A549 (cell line): ENCODE results near the gene TRNP1. TPM values are rescaled to one million over a fixed set of nuclear protein-coding genes. Genes with fewer than 3 reads are reported as not detected.

Experiments used
- ATAC-seq, 2 experiments: fragments of 200-7000 bp in 1 of 2; fragments of >200 bp in 1 of 2; cut with Nextera tagmentation in 1 of 2; cut with Tn5 transposase in 1 of 2; 3 replicates each; pipeline versions ENCODE4 v1.8.0 to v1.9.1; 2018 to 2020; ENCODE audit warnings: mild to moderate bottlenecking in 1 of 2, moderate library complexity in 1 of 2
- CTCF ChIA-PET: fragments of 300-600 bp; sonication (Branson Sonifier 250); formaldehyde crosslinking; extraction: SDS; loops from one replicate; lab custom pipeline; 2021; ENCODE audit warnings: antibody characterized with exemption, inconsistent platforms; lab: Yijun Ruan, JAX
- POLR2A ChIA-PET: fragments of 350-600 bp; formaldehyde crosslinking; extraction: SDS; loops from one replicate; lab custom pipeline; 2021; ENCODE audit warnings: antibody characterized with exemption, inconsistent platforms; lab: Yijun Ruan, JAX
- DNase-seq, 2 experiments: peaks; one replicate each; pipeline versions ENCODE4 v3.0.0 to v3.0.0-alpha.2; 2011 to 2016; ENCODE audit warnings: low read depth in 1 of 2, low spot score in 1 of 2
- FAIRE-seq: peaks from 2 replicates; lab custom pipeline; 2011; peaks lifted over from hg19 to GRCh38; lab: Jason Lieb, UNC
- H3K27ac ChIP-seq, 2 experiments: fragments of >200 bp; sonication (Bioruptor Twin); formaldehyde crosslinking; 3 replicates each; pipeline ENCODE4 v1.5.1; 2016 to 2017
- H3K4me1 ChIP-seq: fragments of >200 bp; sonication (Bioruptor Twin); formaldehyde crosslinking; 3 replicates; pipeline ENCODE4 v1.6.1; 2016
- H3K4me2 ChIP-seq: fragments of >200 bp; sonication (Bioruptor Twin); formaldehyde crosslinking; 3 replicates; pipeline ENCODE4 v1.6.1; 2016
- H3K4me3 ChIP-seq: fragments of >200 bp; sonication (Bioruptor Twin); formaldehyde crosslinking; 3 replicates; pipeline ENCODE4 v1.5.1; 2016
- H3K9me3 ChIP-seq: fragments of >200 bp; sonication (Bioruptor Twin); formaldehyde crosslinking; 3 replicates; pipeline ENCODE4 v1.6.1; 2016
- CBX8 ChIP-seq: fragments of 200-600 bp; sonication (generic); IDR thresholded peaks from 2 replicates; pipeline ENCODE4 v1.6.1; 2016
- CHD2 ChIP-seq: fragments of 150-350 bp; IDR thresholded peaks from 2 replicates; pipeline ENCODE4 v1.6.1; 2014; ENCODE audit warnings: low read length; ENCODE audit not compliant: partially characterized antibody
- CTCF ChIP-seq: fragments of >200 bp; sonication (Bioruptor Twin); formaldehyde crosslinking; IDR thresholded peaks from 3 replicates; pipeline ENCODE4 v1.5.1; 2016
- EHF ChIP-seq: fragments of 250-450 bp; sonication (Bioruptor Pico); IDR thresholded peaks from 2 replicates; pipeline ENCODE4 v1.5.0; 2020; ENCODE audit warnings: mild to moderate bottlenecking
- EP300 ChIP-seq, 2 experiments: fragments of >200 bp; sonication (Bioruptor Twin); formaldehyde crosslinking; IDR thresholded peaks; 2 replicates in 1 of 2; 3 replicates in 1 of 2; pipeline ENCODE4 v1.6.1; 2016 to 2017
- FOSB ChIP-seq: fragments of 250-450 bp; sonication (Bioruptor Pico); IDR thresholded peaks from 2 replicates; pipeline ENCODE4 v1.5.0; 2020; ENCODE audit warnings: mild to moderate bottlenecking, moderate library complexity
- FOSL2 ChIP-seq, 2 experiments: fragments of 450-650 bp in 1 of 2; fragments of >200 bp in 1 of 2; sonication (Bioruptor Twin) in 1 of 2; formaldehyde crosslinking; IDR thresholded peaks; 2 replicates each; pipeline versions ENCODE4 v1.5.0 to v1.6.1; 2016 to 2020; ENCODE audit warnings: mild to moderate bottlenecking in 1 of 2, moderate library complexity in 1 of 2
- HEYL ChIP-seq: fragments of 250-450 bp; sonication (Bioruptor Pico); IDR thresholded peaks from 2 replicates; pipeline ENCODE4 v1.8.0; 2021; ENCODE audit warnings: mild to moderate bottlenecking, moderate library complexity
- HOXB5 ChIP-seq: fragments of 250-450 bp; sonication (Bioruptor Pico); IDR thresholded peaks from 2 replicates; pipeline ENCODE4 v1.5.0; 2020; ENCODE audit warnings: mild to moderate bottlenecking, moderate library complexity
- KDM1A ChIP-seq: fragments of 200-600 bp; sonication (generic); IDR thresholded peaks from 2 replicates; pipeline ENCODE4 v1.6.1; 2016; ENCODE audit warnings: low read depth, mild to moderate bottlenecking
- KDM5A ChIP-seq: fragments of 200-600 bp; sonication (generic); IDR thresholded peaks from 2 replicates; pipeline ENCODE4 v1.6.1; 2016; ENCODE audit warnings: antibody characterized with exemption, mild to moderate bottlenecking
- MYC ChIP-seq: IDR thresholded peaks from 2 replicates; pipeline ENCODE4 v1.6.1; 2012; ENCODE audit warnings: mild to moderate bottlenecking, inconsistent platforms, low read length, improper control_type of control experiment, borderline replicate concordance
- NFE2L2 ChIP-seq: fragments of 150-350 bp; conservative IDR thresholded peaks from 2 replicates; pipeline ENCODE4 v1.6.1; 2014; ENCODE audit warnings: low read length
- NPAS2 ChIP-seq: fragments of 250-450 bp; sonication (Bioruptor Pico); IDR thresholded peaks from 2 replicates; pipeline ENCODE4 v1.8.0; 2022; ENCODE audit warnings: mild to moderate bottlenecking, moderate library complexity, borderline replicate concordance
- PHF8 ChIP-seq: fragments of 200-600 bp; sonication (generic); IDR thresholded peaks from 2 replicates; pipeline ENCODE4 v1.6.1; 2016; ENCODE audit warnings: low read depth, mild to moderate bottlenecking, antibody characterized with exemption, moderate library complexity, borderline replicate concordance
- POLR2AphosphoS2 ChIP-seq: conservative IDR thresholded peaks from 2 replicates; pipeline ENCODE4 v1.6.1; 2012; ENCODE audit warnings: low read length, improper control_type of control experiment, inconsistent platforms
- RNF2 ChIP-seq: fragments of 200-600 bp; sonication (generic); IDR thresholded peaks from 2 replicates; pipeline ENCODE4 v1.6.1; 2016; ENCODE audit warnings: low read depth, mild to moderate bottlenecking, antibody characterized with exemption, moderate library complexity, borderline replicate concordance
- SMC3 ChIP-seq: fragments of >200 bp; sonication (Bioruptor Twin); formaldehyde crosslinking; IDR thresholded peaks from 3 replicates; pipeline ENCODE4 v1.6.1; 2018; ENCODE audit warnings: inconsistent platforms
- ZC3H11A ChIP-seq: fragments of 450-650 bp; IDR thresholded peaks from 2 replicates; pipeline ENCODE4 v1.6.1; 2014; ENCODE audit warnings: antibody characterized with exemption, mild to moderate bottlenecking
- WGBS: methylation state at CpG from one replicate; pipeline ENCODE4 v1.1.6; 2017; ENCODE audit errors: missing lambda C conversion rate; 5-methylcytosine and 5-hydroxymethylcytosine counted together
- polyA plus RNA-seq, 4 experiments: library from polyadenylated mRNA; depleted of rRNA in 3 of 4; stranded (reverse); fragments of >200 nt; fragmentation: RNase III in 1 of 4; extraction: RNeasy Plus Mini Kit Qiagen cat#74134 plus additional on column Dnase treatment in 1 of 4; gene quantifications; 2 replicates in 3 of 4; 3 replicates in 1 of 4; pipeline ENCODE4 v1.2.3, GENCODE V29; 2011 to 2017
- TF ChIP-seq, protein P1 (sequence below): fragments of >200 bp; sonication (Bioruptor Twin); formaldehyde crosslinking; IDR thresholded peaks from 3 replicates; pipeline ENCODE4 v1.6.1; 2016

Gene TRNP1
- polyA plus RNA-seq, 2 of the 4 experiments (the other 2 are of a cell fraction): 73.9 to 113 TPM

DNA sequence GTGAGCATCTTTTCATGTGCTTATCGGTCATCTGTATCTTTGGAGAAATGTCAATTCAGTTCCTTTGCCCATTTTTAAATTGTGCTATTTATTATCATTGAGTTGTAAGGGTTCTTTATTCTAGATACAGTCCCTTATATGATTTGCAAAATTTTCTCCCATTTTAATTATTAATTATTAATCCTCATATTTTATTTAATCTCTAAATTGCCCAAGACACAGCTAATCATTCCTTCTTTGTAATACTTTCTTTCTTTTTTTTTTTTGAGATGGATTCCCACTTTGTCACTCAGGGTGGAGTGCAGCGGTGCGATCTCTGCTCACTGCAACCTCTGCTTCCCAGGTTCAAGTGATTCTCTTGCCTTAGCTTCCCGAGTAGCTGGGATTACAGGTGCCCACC is 32.2 kb downstream of the TRNP1 start:
- TF ChIP-seq POLR2AphosphoS2: no peak
- no peak for TF ChIP-seq KDM5A
- TF ChIP-seq PHF8: no peak
- TF ChIP-seq HEYL (CRISPR knock-in tag): no peak
- TF ChIP-seq NPAS2 (CRISPR knock-in tag): no peak
- no peak for TF ChIP-seq SMC3
- no peak for TF ChIP-seq CBX8
- no peak for TF ChIP-seq FOSB (CRISPR knock-in tag)
- TF ChIP-seq NFE2L2: no peak
- TF ChIP-seq, protein P1, sequence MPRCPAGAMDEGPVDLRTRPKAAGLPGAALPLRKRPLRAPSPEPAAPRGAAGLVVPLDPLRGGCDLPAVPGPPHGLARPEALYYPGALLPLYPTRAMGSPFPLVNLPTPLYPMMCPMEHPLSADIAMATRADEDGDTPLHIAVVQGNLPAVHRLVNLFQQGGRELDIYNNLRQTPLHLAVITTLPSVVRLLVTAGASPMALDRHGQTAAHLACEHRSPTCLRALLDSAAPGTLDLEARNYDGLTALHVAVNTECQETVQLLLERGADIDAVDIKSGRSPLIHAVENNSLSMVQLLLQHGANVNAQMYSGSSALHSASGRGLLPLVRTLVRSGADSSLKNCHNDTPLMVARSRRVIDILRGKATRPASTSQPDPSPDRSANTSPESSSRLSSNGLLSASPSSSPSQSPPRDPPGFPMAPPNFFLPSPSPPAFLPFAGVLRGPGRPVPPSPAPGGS: no peak
- TF ChIP-seq EHF (CRISPR knock-in tag): no peak
- TF ChIP-seq RNF2: no peak
- Histone ChIP-seq H3K27ac (no peak overlapping the region), H3K4me1 (no peaks in the 10 kb centered on the region), H3K4me3 (no peak overlapping the region), H3K9me3 (no peaks in the 10 kb centered on the region), H3K4me2 (no peak overlapping the region)
- no peak for ATAC-seq
- ChIA-PET POLR2A (no interaction called here), CTCF (interaction anchor here (1.0 to 1.6 kb wide), 3 partner anchors 10 to 18 kb away, joined by 3 to 7 read pairs (median 4); no protein-coding TSS in a partner anchor)
- no peak for DNase-seq
- no peak for FAIRE-seq
- WGBS: 95% methylated on average over 4 of the region's 4 CpGs

DNA sequence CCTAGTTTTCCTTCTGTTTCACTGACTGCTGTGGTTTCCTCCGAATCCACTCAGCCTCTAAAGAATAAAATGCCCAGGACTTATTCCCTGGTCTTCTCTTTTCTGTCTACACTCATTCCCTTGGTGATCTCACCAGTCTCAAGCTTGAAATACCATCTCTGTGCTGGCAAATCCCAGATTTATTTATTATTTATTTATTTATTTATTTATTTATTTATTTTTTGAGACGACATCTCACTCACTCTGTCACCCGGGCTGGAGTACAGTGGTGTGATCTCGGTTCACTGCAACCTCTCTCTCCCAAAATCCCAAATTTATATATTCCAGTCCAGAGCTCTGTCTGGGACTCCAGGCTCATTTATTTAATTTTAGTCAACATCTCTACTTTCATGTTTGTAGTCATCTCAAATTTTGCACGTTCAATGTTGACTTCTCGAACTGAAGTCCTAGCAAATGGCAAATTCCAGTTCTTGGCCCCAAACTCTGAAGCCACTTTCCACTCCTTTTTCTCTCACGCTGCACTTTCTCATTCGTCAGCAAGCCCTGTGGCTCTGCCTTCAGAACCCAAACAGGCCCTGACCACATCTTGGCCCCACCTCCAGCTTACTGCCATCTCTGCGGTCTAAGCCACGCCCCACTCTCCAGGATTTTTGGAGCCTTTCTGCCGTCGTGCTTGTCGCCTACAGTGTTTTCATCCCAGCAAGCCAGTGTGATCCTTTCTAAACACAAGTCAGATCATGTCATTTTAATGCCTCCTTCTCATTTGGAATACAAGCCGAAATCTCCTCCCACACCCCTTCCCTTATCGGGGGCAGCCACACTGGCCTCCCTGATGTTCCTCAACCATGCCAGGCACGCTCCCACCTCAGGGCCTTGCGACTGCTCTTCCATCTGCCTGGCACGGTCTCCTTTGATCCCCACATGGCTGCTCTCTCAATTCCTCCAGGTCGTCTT is 33.4 kb downstream of the TRNP1 start:
- Histone ChIP-seq H3K9me3 (no peaks in the 10 kb centered on the region), H3K4me3 (no peak overlapping the region), H3K4me1 (no peaks in the 10 kb centered on the region), H3K4me2 (no peak overlapping the region), H3K27ac (no peak overlapping the region)
- ChIA-PET POLR2A (no interaction called here), CTCF (interaction anchor here (0.9 to 2.2 kb wide), 2 partner anchors 19 to 29 kb away, joined by 3 to 9 read pairs; no protein-coding TSS in a partner anchor)
- FAIRE-seq: no peak
- ATAC-seq: peak in 1 of 2 experiments; percentile 55; a peak in 2 of 6 replicates
- 82% methylated on average over 19 of the region's 19 CpGs for WGBS
- DNase-seq: no peak
- TF ChIP-seq HOXB5: no peak
- peak; percentile 35; the same call in 1 of the 2 replicates for TF ChIP-seq ZC3H11A

GRCh38 chr1:27027575-27028250 is 34.2 kb downstream of the TRNP1 start:
- POLR2A ChIA-PET: no interaction called here
- Histone ChIP-seq H3K9me3 (no peaks in the 10 kb centered on the region), H3K4me3 (no peak overlapping the region), H3K4me1 (no peaks in the 10 kb centered on the region), H3K4me2 (no peak overlapping the region), H3K27ac (no peak overlapping the region)
- WGBS: 81% methylated on average over 8 of the region's 8 CpGs
- CTCF ChIA-PET: interaction anchor here (1.2 to 2.2 kb wide), 3 partner anchors 15 to 26 kb away, joined by 4 to 9 read pairs (median 4); no protein-coding TSS in a partner anchor
- FAIRE-seq (no peak), ATAC-seq (no peak), DNase-seq (no peak)
- TF ChIP-seq MYC (no peak), KDM1A (no peak), CTCF (no peak), HEYL (CRISPR knock-in tag) (no peak), CHD2 (no peak), FOSL2 (IDR thresholded peaks at IDR 0.05) (no peak), FOSL2 (CRISPR knock-in tag; IDR thresholded peaks at IDR 0.05) (no peak), EP300 (IDR thresholded peaks at IDR 0.05) (no peak)
